Measurements from ENCODE around the gene GTPBP2.
"Not testable (repeated sequence)": the region's sequence is repeated elsewhere in the genome, so short reads cannot be mapped to it uniquely, and the experiment has no call there.

Gene GTPBP2

GRCh38 chr6:43624786-43625288 is 4.2 kb downstream of the GTPBP2 start:
- DNase-seq (ENCODE audit: low read depth) = no peak

GRCh38 chr6:43623880-43624785 is 4.9 kb downstream of the GTPBP2 start:
- DNase-seq (ENCODE audit: low read depth) = no peak

GRCh38 chr6:43622541-43622940 is 6.5 kb downstream of the GTPBP2 start:
- no peak for DNase-seq (ENCODE audit: low read depth)

- no peak for DNase-seq (ENCODE audit: low read depth)
Observed at GRCh38 chr6:43621836-43622180, 7.3 kb downstream of the GTPBP2 start.

- no peak for DNase-seq (ENCODE audit: low read depth)
Observed at GRCh38 chr6:43621078-43621835, 7.8 kb downstream of the GTPBP2 start.

GRCh38 chr6:43616725-43617472 is 12.2 kb downstream of the GTPBP2 start:
- DNase-seq (ENCODE audit: low read depth) = no peak

GRCh38 chr6:43614396-43614730 is 14.7 kb downstream of the GTPBP2 start:
- DNase-seq (ENCODE audit: low read depth) = no peak

GRCh38 chr6:43613721-43614395 is 15.2 kb downstream of the GTPBP2 start:
- no peak for DNase-seq (ENCODE audit: low read depth)

GRCh38 chr6:43610431-43610830 is 18.6 kb downstream of the GTPBP2 start:
- no peak for DNase-seq (ENCODE audit: low read depth)

- DNase-seq (ENCODE audit: low read depth) = no peak
Observed at GRCh38 chr6:43609402-43609801, 19.7 kb downstream of the GTPBP2 start.

GRCh38 chr6:43608807-43609206 is 20.3 kb downstream of the GTPBP2 start:
- no peak for DNase-seq (ENCODE audit: low read depth)

- peak; percentile 24 for DNase-seq (ENCODE audit: low read depth)
Observed at GRCh38 chr6:43608310-43608763, 20.7 kb downstream of the GTPBP2 start.

- DNase-seq (ENCODE audit: low read depth) = no peak
Observed at GRCh38 chr6:43606019-43606418, 23.0 kb downstream of the GTPBP2 start.

GRCh38 chr6:43604174-43604573 is 24.9 kb downstream of the GTPBP2 start:
- no peak for DNase-seq (ENCODE audit: low read depth)

- DNase-seq (ENCODE audit: low read depth) = no peak
Observed at GRCh38 chr6:43600595-43600994, 28.5 kb downstream of the GTPBP2 start.

- DNase-seq (ENCODE audit: low read depth) = no peak
Observed at GRCh38 chr6:43593938-43594337, 35.1 kb downstream of the GTPBP2 start.

GRCh38 chr6:43589564-43589963 is 39.5 kb downstream of the GTPBP2 start:
- not testable (repeated sequence) for DNase-seq (ENCODE audit: low read depth)

GRCh38 chr6:43588194-43588593 is 40.9 kb downstream of the GTPBP2 start:
- DNase-seq (ENCODE audit: low read depth) = no peak

GRCh38 chr6:43584892-43585570 is 44.0 kb downstream of the GTPBP2 start:
- DNase-seq (ENCODE audit: low read depth) = no peak

GRCh38 chr6:43582911-43583310 is 46.2 kb downstream of the GTPBP2 start:
- DNase-seq (ENCODE audit: low read depth) = no peak

GRCh38 chr6:43579171-43579570 is 49.9 kb downstream of the GTPBP2 start:
- DNase-seq (ENCODE audit: low read depth) = no peak

Measured in activated T-cell treated with anti-CD3 and anti-CD28 coated beads for 48 hours (primary cell).